Ovary (tissue), 3 donors: ENCODE data around the gene FBXO34.

Experiments used
- EP300 ChIP-seq: sonication (generic); formaldehyde crosslinking; IDR thresholded peaks from one replicate; pipeline ENCODE4 v1.6.1; 2017; ENCODE audit warnings: antibody characterized with exemption
- POLR2A ChIP-seq: fragments of 450-650 bp; IDR thresholded peaks from one replicate; pipeline ENCODE4 v1.6.1; 2017; ENCODE audit warnings: antibody characterized with exemption, mild to moderate bottlenecking, moderate library complexity
- TF ChIP-seq, protein P1 (sequence below), 3 donors: fragments of 450-650 bp in 2 of 3; fragments of 200-600 bp in 1 of 3; IDR thresholded peaks; one replicate each; pipeline versions ENCODE4 v1.5.1 to v1.8.0; 2016 to 2022; ENCODE audit warnings: antibody characterized with exemption in 3 of 3, mild to moderate bottlenecking in 1 of 3
- donor health status: DM: no; HTN: no; CAD: no.

DNA sequence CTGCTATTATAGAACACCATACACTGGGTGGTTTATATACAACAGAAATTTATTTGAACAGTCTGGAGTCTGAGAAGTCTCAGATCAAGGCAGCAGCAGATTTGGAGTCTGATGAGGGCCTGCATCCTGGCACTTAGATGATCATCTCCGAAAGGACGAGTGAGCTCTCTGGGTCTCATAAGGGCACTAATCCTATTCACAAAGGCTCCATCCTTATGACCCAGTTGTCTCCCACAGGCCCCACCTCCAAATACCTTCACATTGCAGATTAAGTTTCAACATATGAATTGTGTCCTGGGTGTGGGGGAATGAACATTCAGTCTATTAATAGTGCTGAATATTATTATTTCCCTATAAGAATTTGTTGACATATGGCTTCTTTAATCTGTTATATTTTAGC lies 53.6 kb downstream of the FBXO34 start:
- TF ChIP-seq, protein P1, sequence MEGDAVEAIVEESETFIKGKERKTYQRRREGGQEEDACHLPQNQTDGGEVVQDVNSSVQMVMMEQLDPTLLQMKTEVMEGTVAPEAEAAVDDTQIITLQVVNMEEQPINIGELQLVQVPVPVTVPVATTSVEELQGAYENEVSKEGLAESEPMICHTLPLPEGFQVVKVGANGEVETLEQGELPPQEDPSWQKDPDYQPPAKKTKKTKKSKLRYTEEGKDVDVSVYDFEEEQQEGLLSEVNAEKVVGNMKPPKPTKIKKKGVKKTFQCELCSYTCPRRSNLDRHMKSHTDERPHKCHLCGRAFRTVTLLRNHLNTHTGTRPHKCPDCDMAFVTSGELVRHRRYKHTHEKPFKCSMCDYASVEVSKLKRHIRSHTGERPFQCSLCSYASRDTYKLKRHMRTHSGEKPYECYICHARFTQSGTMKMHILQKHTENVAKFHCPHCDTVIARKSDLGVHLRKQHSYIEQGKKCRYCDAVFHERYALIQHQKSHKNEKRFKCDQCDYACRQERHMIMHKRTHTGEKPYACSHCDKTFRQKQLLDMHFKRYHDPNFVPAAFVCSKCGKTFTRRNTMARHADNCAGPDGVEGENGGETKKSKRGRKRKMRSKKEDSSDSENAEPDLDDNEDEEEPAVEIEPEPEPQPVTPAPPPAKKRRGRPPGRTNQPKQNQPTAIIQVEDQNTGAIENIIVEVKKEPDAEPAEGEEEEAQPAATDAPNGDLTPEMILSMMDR (IDR thresholded peaks at IDR 0.05): no peak
- no peak for TF ChIP-seq POLR2A
- TF ChIP-seq EP300: no peak
